ENCODE data around the gene DNMT3L.
A peak's percentile ranks its signal among the peaks of the same experiment; 100 is the strongest.

Gene DNMT3L

DNA sequence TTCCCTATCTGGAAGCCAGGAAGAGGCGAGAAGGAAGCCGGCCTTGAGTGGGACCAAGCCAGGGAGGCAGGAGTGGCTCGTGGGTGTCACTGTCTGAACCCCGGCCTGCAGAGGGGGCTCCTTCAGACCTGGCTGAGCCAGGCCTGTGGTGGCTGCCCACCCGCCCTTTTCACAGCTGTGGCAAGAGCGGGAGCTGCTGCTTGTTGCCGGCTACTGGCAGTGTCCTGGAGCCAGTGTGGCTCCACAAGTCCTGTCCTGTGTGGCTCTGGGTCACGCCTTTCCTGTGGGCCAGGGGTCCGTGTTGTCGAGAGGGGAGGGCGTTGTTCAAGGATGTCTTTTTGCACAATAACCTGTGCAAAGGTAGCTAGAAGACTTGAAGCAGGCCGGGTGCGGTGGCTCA, 39.4 kb upstream of the DNMT3L start:
- H3K9ac ChIP-seq (ENCODE audit: low read length), result peak overlapping the region; percentile 68

DNA sequence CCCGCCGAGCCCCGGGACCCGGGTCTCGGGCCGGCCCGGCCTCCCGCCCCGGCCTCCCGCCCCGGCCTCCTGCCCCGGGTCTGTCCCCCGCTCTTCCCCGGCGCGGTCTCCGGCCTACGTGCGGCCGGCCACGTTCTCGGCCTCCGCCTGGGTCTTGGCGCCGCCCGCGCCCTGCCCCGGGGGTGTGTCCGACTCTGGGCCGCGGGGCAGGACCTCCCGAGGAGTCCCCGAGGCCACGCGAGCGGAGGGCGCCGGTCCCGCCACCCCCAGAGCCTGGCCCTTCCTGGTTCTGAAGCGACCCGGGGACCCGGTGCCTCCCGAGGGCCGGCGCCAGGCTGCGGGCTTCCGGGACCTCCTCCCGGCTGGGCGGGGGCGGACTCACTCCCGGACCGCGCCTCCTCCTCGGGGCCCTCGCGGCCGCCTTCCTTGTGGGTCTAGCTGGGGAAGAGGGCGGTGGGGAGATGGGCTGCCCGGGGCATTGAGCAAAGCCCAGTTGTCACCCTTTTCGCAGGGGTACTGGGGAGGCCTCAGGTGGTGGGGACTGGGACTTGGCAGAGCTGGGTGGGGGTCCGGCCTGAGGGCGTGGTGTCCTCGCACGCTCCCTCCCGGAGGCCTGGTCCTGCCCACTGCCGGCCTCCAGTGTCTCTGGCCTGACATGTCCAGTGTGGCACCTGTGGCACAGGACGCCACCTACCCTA, 38.7 kb upstream of the DNMT3L start:
- peak overlapping the region; percentile 68 for H3K9ac ChIP-seq (ENCODE audit: low read length)
- H3K27ac ChIP-seq (ENCODE audit: low read depth, low read length), result no peak overlapping the region
- H3K4me1 ChIP-seq (ENCODE audit: control insufficient read depth, insufficient read depth, low read length), result peaks cover 31% of the 10 kb centered on the region
- no peaks in the 10 kb centered on the region; the same call in 1 of the 2 replicates for H3K27me3 ChIP-seq (ENCODE audit: control insufficient read depth, insufficient read depth, low read length)
- H3K36me3 ChIP-seq (ENCODE audit: control insufficient read depth, insufficient read depth, low read length), result no peaks in the 10 kb centered on the region
- H3K9me3 ChIP-seq (ENCODE audit: control insufficient read depth, insufficient read depth, low read depth, low read length), result no peaks in the 10 kb centered on the region
- H3K4me3 ChIP-seq (ENCODE audit: low read depth, low read length), result peak overlapping the region; percentile 83

More for the DNA sequence above, 39.4 kb upstream of the DNMT3L start:
- peak overlapping the region; percentile 83 for H3K4me3 ChIP-seq (ENCODE audit: low read depth, low read length)
- H3K36me3 ChIP-seq (ENCODE audit: control insufficient read depth, insufficient read depth, low read length), result peaks cover 2% of the 10 kb centered on the region; the same call in 1 of the 2 replicates
- H3K27me3 ChIP-seq (ENCODE audit: control insufficient read depth, insufficient read depth, low read length), result no peaks in the 10 kb centered on the region; the same call in 1 of the 2 replicates
- no peaks in the 10 kb centered on the region for H3K9me3 ChIP-seq (ENCODE audit: control insufficient read depth, insufficient read depth, low read depth, low read length)
- no peak overlapping the region for H3K27ac ChIP-seq (ENCODE audit: low read depth, low read length)
- peaks cover 30% of the 10 kb centered on the region for H3K4me1 ChIP-seq (ENCODE audit: control insufficient read depth, insufficient read depth, low read length)

DNA sequence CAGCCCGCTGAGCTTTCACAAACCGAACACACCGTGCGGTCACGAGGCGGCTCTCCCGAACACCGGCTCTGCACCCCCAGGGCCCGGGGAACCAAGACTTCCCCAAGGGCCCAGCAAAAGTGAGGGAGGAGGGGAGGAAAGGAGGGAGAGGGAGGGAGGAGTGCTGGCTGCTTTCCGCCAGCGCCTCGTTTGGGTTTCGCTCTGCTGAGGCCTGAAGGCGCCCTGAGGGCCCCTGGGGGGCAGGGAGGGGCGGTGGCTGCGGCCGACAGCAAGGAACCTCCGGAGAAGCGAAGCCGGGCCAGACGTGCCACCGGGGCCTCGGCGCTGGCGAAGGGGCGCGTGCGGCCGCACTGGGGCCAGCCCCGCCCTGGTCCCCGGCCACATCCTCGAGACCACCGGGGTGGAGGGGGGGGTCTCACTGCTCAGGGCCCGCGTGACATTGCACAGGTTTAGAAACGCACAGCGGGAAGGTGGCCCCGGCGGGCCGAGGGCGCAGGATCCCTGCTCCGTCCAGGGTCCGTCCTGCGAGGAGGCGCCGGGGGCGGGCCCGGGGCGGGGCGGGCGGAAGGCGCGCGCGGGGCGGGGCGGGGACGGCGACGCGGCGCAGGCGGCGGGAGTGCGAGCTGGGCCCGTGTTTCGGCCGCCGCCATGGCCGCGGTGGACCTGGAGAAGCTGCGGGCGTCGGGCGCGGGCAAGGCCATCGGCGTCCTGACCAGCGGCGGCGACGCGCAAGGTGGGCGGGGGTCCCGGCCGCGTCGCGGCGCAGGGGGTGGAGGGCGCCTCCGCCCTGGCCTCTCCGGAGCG, 38.0 kb upstream of the DNMT3L start, which contains the start of gene PFKL:
Gene PFKL (plus strand): TSS at position 596 of the 804 bp plus-strand sequence. CDS start 53 bp downstream, at position 649.
- H3K4me3 ChIP-seq (ENCODE audit: low read depth, low read length), result peak within 1 kb of the TSS; percentile 83
- no peaks in the 10 kb centered on the region; the same call in 1 of the 2 replicates for H3K27me3 ChIP-seq (ENCODE audit: control insufficient read depth, insufficient read depth, low read length)
- no peaks in the 10 kb centered on the region for H3K9me3 ChIP-seq (ENCODE audit: control insufficient read depth, insufficient read depth, low read depth, low read length)
- H3K36me3 ChIP-seq (ENCODE audit: control insufficient read depth, insufficient read depth, low read length), result no peaks in the 10 kb centered on the region
- H3K9ac ChIP-seq (ENCODE audit: low read length), result peak within 1 kb of the TSS; percentile 69
- H3K27ac ChIP-seq (ENCODE audit: low read depth, low read length), result peak within 1 kb of the TSS; percentile 75; the same call in 1 of the 2 replicates
- H3K4me1 ChIP-seq (ENCODE audit: control insufficient read depth, insufficient read depth, low read length), result peaks cover 30% of the 10 kb centered on the region

DNA sequence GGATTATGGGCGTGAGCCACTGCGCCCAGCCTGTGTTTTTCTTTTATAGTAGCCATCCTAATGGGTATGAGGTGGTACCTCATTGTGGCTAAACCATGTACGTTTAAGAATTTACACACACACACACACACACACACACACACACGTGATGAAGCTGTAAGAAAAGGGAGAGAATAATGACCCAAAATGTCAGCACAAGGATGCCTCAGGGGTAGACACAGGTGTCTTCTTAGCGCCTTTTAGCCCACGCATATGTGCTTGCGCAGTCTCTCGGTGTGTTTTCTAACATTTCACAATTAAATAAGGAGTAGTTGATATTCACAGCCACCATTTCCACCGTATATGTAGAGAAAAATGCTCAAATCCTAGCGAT, 37.4 kb upstream of the DNMT3L start:
- Histone ChIP-seq H3K4me1 (ENCODE audit: control insufficient read depth, insufficient read depth, low read length) (peaks cover 26% of the 10 kb centered on the region), H3K27me3 (ENCODE audit: control insufficient read depth, insufficient read depth, low read length) (no peaks in the 10 kb centered on the region; the same call in 1 of the 2 replicates), H3K9ac (ENCODE audit: low read length) (peak overlapping the region; percentile 69), H3K27ac (ENCODE audit: low read depth, low read length) (peak overlapping the region; percentile 75; the same call in 1 of the 2 replicates), H3K9me3 (ENCODE audit: control insufficient read depth, insufficient read depth, low read depth, low read length) (no peaks in the 10 kb centered on the region), H3K36me3 (ENCODE audit: control insufficient read depth, insufficient read depth, low read length) (no peaks in the 10 kb centered on the region), H3K4me3 (ENCODE audit: low read depth, low read length) (peak overlapping the region; percentile 83)

DNA sequence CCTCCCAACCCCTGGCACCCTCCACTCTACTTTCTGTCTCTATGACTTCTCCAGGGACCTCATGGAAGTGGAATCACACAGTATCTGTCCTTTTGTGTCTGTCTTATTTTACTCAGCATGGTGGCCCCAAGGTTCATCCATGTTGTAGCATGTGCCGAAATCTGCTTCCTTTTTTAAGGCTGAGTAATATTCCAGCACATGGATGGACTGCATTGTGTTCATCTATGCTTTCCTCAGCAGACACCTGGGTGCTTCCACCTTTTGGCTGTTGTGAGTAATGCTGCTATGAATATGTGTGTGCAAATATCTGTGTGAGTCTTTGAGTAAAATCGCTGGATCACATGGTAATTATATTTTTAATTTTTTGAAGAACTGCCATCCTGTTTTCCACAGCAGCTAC, 36.6 kb upstream of the DNMT3L start:
- Histone ChIP-seq H3K4me1 (ENCODE audit: control insufficient read depth, insufficient read depth, low read length) (peaks cover 18% of the 10 kb centered on the region), H3K9ac (ENCODE audit: low read length) (no peak overlapping the region), H3K27ac (ENCODE audit: low read depth, low read length) (no peak overlapping the region), H3K4me3 (ENCODE audit: low read depth, low read length) (no peak overlapping the region), H3K9me3 (ENCODE audit: control insufficient read depth, insufficient read depth, low read depth, low read length) (no peaks in the 10 kb centered on the region), H3K27me3 (ENCODE audit: control insufficient read depth, insufficient read depth, low read length) (no peaks in the 10 kb centered on the region; the same call in 1 of the 2 replicates), H3K36me3 (ENCODE audit: control insufficient read depth, insufficient read depth, low read length) (no peaks in the 10 kb centered on the region)

DNA sequence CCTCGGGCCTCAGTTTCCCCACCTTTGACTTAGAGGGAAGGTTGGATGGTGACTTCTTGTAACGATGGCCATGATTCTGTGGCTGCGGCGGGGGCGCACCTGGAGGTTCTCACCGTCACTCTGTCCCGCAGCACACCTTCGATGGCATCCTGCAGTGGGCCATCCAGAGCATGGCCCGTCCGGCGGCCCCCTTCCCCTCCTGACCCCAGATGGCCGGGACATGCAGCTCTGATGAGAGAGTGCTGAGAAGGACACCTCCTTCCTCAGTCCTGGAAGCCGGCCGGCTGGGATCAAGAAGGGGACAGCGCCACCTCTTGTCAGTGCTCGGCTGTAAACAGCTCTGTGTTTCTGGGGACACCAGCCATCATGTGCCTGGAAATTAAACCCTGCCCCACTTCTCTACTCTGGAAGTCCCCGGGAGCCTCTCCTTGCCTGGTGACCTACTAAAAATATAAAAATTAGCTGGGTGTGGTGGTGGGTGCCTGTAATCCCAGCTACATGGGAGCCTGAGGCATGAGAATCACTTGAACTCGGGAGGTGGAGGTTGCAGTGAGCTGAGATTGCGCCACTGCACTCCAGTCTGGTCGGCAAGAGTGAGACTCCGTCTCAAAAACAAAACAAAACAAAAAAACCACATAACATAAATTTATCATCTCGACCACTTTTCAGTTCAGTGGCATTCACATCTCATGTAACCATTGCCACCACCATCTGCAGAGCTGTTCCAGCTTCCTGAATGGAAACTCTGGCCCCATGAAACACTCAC, 36.0 kb upstream of the DNMT3L start:
- no peak overlapping the region for H3K27ac ChIP-seq (ENCODE audit: low read depth, low read length)
- no peaks in the 10 kb centered on the region for H3K36me3 ChIP-seq (ENCODE audit: control insufficient read depth, insufficient read depth, low read length)
- H3K9me3 ChIP-seq (ENCODE audit: control insufficient read depth, insufficient read depth, low read depth, low read length), result no peaks in the 10 kb centered on the region
- H3K27me3 ChIP-seq (ENCODE audit: control insufficient read depth, insufficient read depth, low read length), result no peaks in the 10 kb centered on the region; the same call in 1 of the 2 replicates
- H3K4me3 ChIP-seq (ENCODE audit: low read depth, low read length), result no peak overlapping the region
- H3K9ac ChIP-seq (ENCODE audit: low read length), result no peak overlapping the region
- H3K4me1 ChIP-seq (ENCODE audit: control insufficient read depth, insufficient read depth, low read length), result peaks cover 18% of the 10 kb centered on the region

DNA sequence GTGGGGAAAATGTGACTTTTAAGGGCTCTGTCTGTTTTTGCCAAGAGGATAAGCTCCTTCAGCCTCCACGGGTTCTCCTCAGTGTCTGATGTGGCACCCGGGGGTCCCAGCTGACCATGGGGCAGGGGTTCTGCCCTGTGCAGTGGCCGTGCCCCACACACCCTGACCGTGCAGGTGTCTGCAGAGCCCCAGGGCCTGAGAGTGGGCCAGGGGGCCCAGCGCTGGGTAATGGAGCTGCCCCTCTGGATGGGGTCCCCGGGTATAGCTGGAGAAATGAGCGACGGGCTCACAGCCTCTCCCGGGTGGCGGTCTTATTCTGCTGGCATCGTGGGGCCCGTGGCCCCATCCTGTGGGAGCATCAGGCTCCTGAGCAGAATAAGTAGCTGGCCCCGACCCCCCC, 35.2 kb upstream of the DNMT3L start:
- Histone ChIP-seq H3K27me3 (ENCODE audit: control insufficient read depth, insufficient read depth, low read length) (no peaks in the 10 kb centered on the region; the same call in 1 of the 2 replicates), H3K27ac (ENCODE audit: low read depth, low read length) (no peak overlapping the region), H3K4me3 (ENCODE audit: low read depth, low read length) (no peak overlapping the region), H3K9ac (ENCODE audit: low read length) (no peak overlapping the region), H3K4me1 (ENCODE audit: control insufficient read depth, insufficient read depth, low read length) (peaks cover 18% of the 10 kb centered on the region), H3K9me3 (ENCODE audit: control insufficient read depth, insufficient read depth, low read depth, low read length) (no peaks in the 10 kb centered on the region), H3K36me3 (ENCODE audit: control insufficient read depth, insufficient read depth, low read length) (no peaks in the 10 kb centered on the region)

DNA sequence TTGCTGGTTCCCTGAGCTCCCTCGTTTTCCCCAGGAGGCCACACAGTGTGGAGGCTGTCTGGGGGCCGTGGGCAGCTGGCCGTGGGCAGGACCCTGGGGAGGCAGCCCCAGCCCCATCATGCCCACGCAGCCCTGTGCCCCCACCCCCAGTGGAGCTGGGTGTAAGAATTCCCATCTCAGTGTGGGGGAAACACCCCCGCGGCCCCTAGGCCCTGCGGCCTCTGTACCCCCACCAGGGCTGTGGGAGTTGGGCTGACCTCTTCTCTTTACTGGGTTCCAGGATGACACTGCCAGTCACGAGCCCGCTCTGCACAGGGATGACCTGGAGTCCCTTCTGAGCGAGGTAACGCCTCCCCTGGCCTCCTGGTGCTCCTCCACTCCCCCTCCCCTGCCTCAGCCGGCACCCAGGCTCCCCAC, 34.4 kb upstream of the DNMT3L start:
- no peak overlapping the region for H3K4me3 ChIP-seq (ENCODE audit: low read depth, low read length)
- H3K9me3 ChIP-seq (ENCODE audit: control insufficient read depth, insufficient read depth, low read depth, low read length), result no peaks in the 10 kb centered on the region
- H3K4me1 ChIP-seq (ENCODE audit: control insufficient read depth, insufficient read depth, low read length), result peaks cover 15% of the 10 kb centered on the region
- H3K9ac ChIP-seq (ENCODE audit: low read length), result no peak overlapping the region
- H3K27me3 ChIP-seq (ENCODE audit: control insufficient read depth, insufficient read depth, low read length), result no peaks in the 10 kb centered on the region; the same call in 1 of the 2 replicates
- no peaks in the 10 kb centered on the region for H3K36me3 ChIP-seq (ENCODE audit: control insufficient read depth, insufficient read depth, low read length)
- H3K27ac ChIP-seq (ENCODE audit: low read depth, low read length), result no peak overlapping the region

DNA sequence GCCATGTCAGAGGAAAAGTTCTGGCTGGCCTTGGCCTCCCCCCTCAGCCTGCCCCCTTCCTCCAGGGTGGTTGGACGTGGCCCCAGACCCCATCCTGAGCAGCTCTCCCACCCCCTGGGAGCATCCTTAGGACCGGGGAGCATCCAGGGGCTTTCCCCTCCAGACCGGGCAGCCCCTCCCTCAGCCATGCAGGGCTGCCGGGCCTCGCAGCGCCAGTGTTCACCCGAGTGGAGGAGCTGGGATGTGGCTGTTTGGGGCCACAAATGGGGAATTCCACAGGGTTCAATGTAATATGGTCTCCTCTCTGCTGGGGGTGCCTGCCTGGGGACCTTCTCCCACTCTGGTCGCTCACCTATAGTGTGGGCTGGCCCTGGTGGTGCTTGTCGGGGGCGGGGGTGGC, 33.9 kb upstream of the DNMT3L start:
- no peak overlapping the region for H3K27ac ChIP-seq (ENCODE audit: low read depth, low read length)
- H3K4me3 ChIP-seq (ENCODE audit: low read depth, low read length), result no peak overlapping the region
- H3K36me3 ChIP-seq (ENCODE audit: control insufficient read depth, insufficient read depth, low read length), result no peaks in the 10 kb centered on the region
- H3K9me3 ChIP-seq (ENCODE audit: control insufficient read depth, insufficient read depth, low read depth, low read length), result no peaks in the 10 kb centered on the region
- H3K27me3 ChIP-seq (ENCODE audit: control insufficient read depth, insufficient read depth, low read length), result no peaks in the 10 kb centered on the region; the same call in 1 of the 2 replicates
- H3K4me1 ChIP-seq (ENCODE audit: control insufficient read depth, insufficient read depth, low read length), result peaks cover 10% of the 10 kb centered on the region
- H3K9ac ChIP-seq (ENCODE audit: low read length), result no peak overlapping the region

DNA sequence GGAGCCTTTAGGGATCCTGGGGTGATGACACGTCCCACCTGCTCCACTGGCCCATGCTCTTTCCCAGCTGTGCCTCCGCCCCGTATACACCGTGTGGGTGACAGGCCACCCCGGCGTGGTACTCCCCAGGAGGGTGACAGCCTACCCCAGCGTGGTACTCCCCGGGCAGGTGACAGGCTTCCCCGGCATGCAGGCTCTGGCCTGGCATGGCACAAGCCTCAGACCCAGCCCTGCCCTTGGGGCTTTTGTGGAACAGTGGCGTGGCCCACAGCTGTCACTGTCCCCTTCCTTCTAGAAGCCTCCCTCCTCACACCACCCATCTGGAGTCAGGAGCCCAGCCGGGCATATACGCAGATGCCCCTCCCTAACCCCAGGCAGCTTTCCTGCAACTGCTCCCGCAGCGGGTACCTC, 33.5 kb upstream of the DNMT3L start:
- no peaks in the 10 kb centered on the region; the same call in 1 of the 2 replicates for H3K27me3 ChIP-seq (ENCODE audit: control insufficient read depth, insufficient read depth, low read length)
- H3K9me3 ChIP-seq (ENCODE audit: control insufficient read depth, insufficient read depth, low read depth, low read length), result no peaks in the 10 kb centered on the region
- no peak overlapping the region for H3K27ac ChIP-seq (ENCODE audit: low read depth, low read length)

More for the DNA sequence above, 33.5 kb upstream of the DNMT3L start:
- Histone ChIP-seq H3K36me3 (ENCODE audit: control insufficient read depth, insufficient read depth, low read length) (no peaks in the 10 kb centered on the region), H3K9ac (ENCODE audit: low read length) (no peak overlapping the region), H3K4me1 (ENCODE audit: control insufficient read depth, insufficient read depth, low read length) (peaks cover 10% of the 10 kb centered on the region), H3K4me3 (ENCODE audit: low read depth, low read length) (no peak overlapping the region)

Data from HUES6 (cell line).